HepG2 (cell line): ENCODE data around the gene TEX14. TPM values are rescaled to one million over a fixed set of nuclear protein-coding genes. Genes with fewer than 3 reads are reported as not detected.

Source experiments
- ATAC-seq: fragments of 200-7000 bp; cut with Tn5 transposase; 3 replicates; pipeline ENCODE4 v1.9.1; 2020; ENCODE audit warnings: mild to moderate bottlenecking, moderate library complexity
- BruUV-seq: library from RNA; stranded (reverse); fragments of 400-500 nt; replicated peaks from 2 replicates; lab custom pipeline; 2021; lab: Mats Ljungman, UMichigan
- CTCF ChIA-PET: fragments of 300-600 bp; formaldehyde crosslinking; extraction: SDS; loops from one replicate; lab custom pipeline; 2021; ENCODE audit warnings: low total read pairs, inconsistent platforms, low intra/inter-chr PET ratio; lab: Yijun Ruan, JAX
- POLR2A ChIA-PET: fragments of 350-600 bp; sonication (Branson Sonifier 250); formaldehyde crosslinking; loops from one replicate; lab custom pipeline; 2020; ENCODE audit warnings: antibody characterized with exemption, inconsistent platforms; lab: Yijun Ruan, JAX
- DNase-seq: peaks from one replicate; pipeline ENCODE4 v3.0.0-alpha.2; 2015; ENCODE audit warnings: low spot score
- FAIRE-seq: peaks from 3 replicates; lab custom pipeline; 2011; peaks lifted over from hg19 to GRCh38; lab: Jason Lieb, UNC
- H2AFZ ChIP-seq: one replicate; pipeline ENCODE4 v1.6.1; 2011; ENCODE audit warnings: low read length, inconsistent platforms
- H3K27ac ChIP-seq: fragments of 300-600 bp; 3 replicates; pipeline ENCODE4 v1.8.0; 2011; ENCODE audit warnings: mixed run types, mild to moderate bottlenecking, mixed read lengths, low read length, inconsistent platforms; ENCODE audit not compliant: insufficient read depth; ENCODE audit errors: extremely low read length
- H3K27me3 ChIP-seq, 2 experiments: fragments of 200-600 bp in 1 of 2; 2 replicates in 1 of 2; 3 replicates in 1 of 2; pipeline versions ENCODE4 v1.6.0 to v1.8.0; 2011; ENCODE audit warnings: low read length in 2 of 2, mild to moderate bottlenecking in 2 of 2, moderate library complexity in 2 of 2, inconsistent platforms in 1 of 2; ENCODE audit not compliant: insufficient read depth in 2 of 2, control insufficient read depth in 1 of 2
- H3K36me3 ChIP-seq, 2 experiments: fragments of 200-600 bp in 1 of 2; replicated peaks in 1 of 2; 2 replicates in 1 of 2; 3 replicates in 1 of 2; pipeline versions ENCODE4 v1.5.1 to v1.8.0; 2011; ENCODE audit warnings: low read length in 2 of 2, inconsistent platforms in 1 of 2; ENCODE audit not compliant: insufficient read depth in 2 of 2, control insufficient read depth in 1 of 2
- H3K4me1 ChIP-seq: 2 replicates; pipeline ENCODE4 v1.5.1; 2012; ENCODE audit warnings: low read length, inconsistent platforms; ENCODE audit not compliant: insufficient read depth
- H3K4me2 ChIP-seq: 2 replicates; pipeline ENCODE4 v1.6.0; 2011; ENCODE audit warnings: low read depth, low read length, inconsistent platforms
- H3K4me3 ChIP-seq, 3 experiments: fragments of 200-600 bp in 1 of 3; sonication (generic), shearing (Covaris generic) in 1 of 3; replicated peaks in 1 of 3; 2 replicates each; pipeline ENCODE4 v1.5.1; 2011 to 2016; ENCODE audit warnings: low read length in 3 of 3, inconsistent platforms in 2 of 3, low read depth in 2 of 3, mild to moderate bottlenecking in 2 of 3, control low read depth in 1 of 3, mixed read lengths in 1 of 3; ENCODE audit not compliant: insufficient read depth in 1 of 3
- H3K79me2 ChIP-seq: one replicate; pipeline ENCODE4 v1.6.1; 2011; ENCODE audit warnings: low read length, inconsistent platforms; ENCODE audit not compliant: insufficient read depth
- H3K9ac ChIP-seq: 2 replicates; pipeline ENCODE4 v1.6.0; 2011; ENCODE audit warnings: mild to moderate bottlenecking, low read depth, low read length, inconsistent platforms; ENCODE audit not compliant: insufficient read depth
- H3K9me3 ChIP-seq: 2 replicates; pipeline ENCODE4 v1.5.1; 2012; ENCODE audit warnings: mild to moderate bottlenecking, low read length
- H4K20me1 ChIP-seq: 2 replicates; pipeline ENCODE4 v1.6.0; 2011; ENCODE audit warnings: inconsistent platforms, mild to moderate bottlenecking, low read length, moderate library complexity; ENCODE audit not compliant: insufficient read depth
- ARNTL ChIP-seq: sonication (generic); formaldehyde crosslinking; IDR thresholded peaks from 2 replicates; pipeline ENCODE4 v1.4.0; 2020; ENCODE audit warnings: mild to moderate bottlenecking, missing genetic modification reagents
- ATRX ChIP-seq: sonication (generic); formaldehyde crosslinking; IDR thresholded peaks from 2 replicates; pipeline ENCODE4 v1.4.0; 2020; ENCODE audit warnings: missing genetic modification reagents, borderline replicate concordance
- FOXJ3 ChIP-seq: sonication (generic); formaldehyde crosslinking; IDR thresholded peaks from 2 replicates; pipeline ENCODE4 v1.4.0; 2020; ENCODE audit warnings: missing genetic modification reagents, mild to moderate bottlenecking, borderline replicate concordance
- MBD4 ChIP-seq: IDR thresholded peaks from 2 replicates; pipeline ENCODE4 v1.6.1; 2012; ENCODE audit warnings: low read length, inconsistent platforms, borderline replicate concordance
- RAD51 ChIP-seq: fragments of 450-650 bp; IDR thresholded peaks from 2 replicates; pipeline ENCODE4 v1.6.1; 2016; ENCODE audit warnings: borderline replicate concordance
- SOX13 ChIP-seq, 3 experiments: fragments of 450-650 bp in 1 of 3; sonication (generic) in 1 of 3; formaldehyde crosslinking in 1 of 3; IDR thresholded peaks in 2 of 3; conservative IDR thresholded peaks in 1 of 3; 2 replicates each; pipeline versions ENCODE4 v1.5.0 to v1.6.1; 2016 to 2020; ENCODE audit warnings: antibody characterized with exemption in 1 of 3, mild to moderate bottlenecking in 1 of 3, missing compliant biosample characterization in 1 of 3, missing genetic modification reagents in 1 of 3, moderate library complexity in 1 of 3
- SP140L ChIP-seq: sonication (generic); formaldehyde crosslinking; IDR thresholded peaks from 2 replicates; pipeline ENCODE4 v1.4.0; 2020; ENCODE audit warnings: missing genetic modification reagents, borderline replicate concordance
- ZFP82 ChIP-seq: sonication (generic); formaldehyde crosslinking; IDR thresholded peaks from 2 replicates; pipeline ENCODE4 v1.5.1; 2020; ENCODE audit warnings: mild to moderate bottlenecking, missing genetic modification reagents, borderline replicate concordance
- ZMAT3 ChIP-seq: sonication (generic); formaldehyde crosslinking; conservative IDR thresholded peaks from 2 replicates; pipeline ENCODE4 v1.7.0; 2021; ENCODE audit warnings: missing genetic modification reagents
- ZNF124 ChIP-seq: sonication (generic); formaldehyde crosslinking; IDR thresholded peaks from 2 replicates; pipeline ENCODE4 v1.4.0; 2020; ENCODE audit warnings: missing genetic modification reagents
- ZNF234 ChIP-seq: sonication (generic); formaldehyde crosslinking; conservative IDR thresholded peaks from 2 replicates; pipeline ENCODE4 v1.5.1; 2020; ENCODE audit warnings: mild to moderate bottlenecking, missing genetic modification reagents
- ZNF747 ChIP-seq: sonication (generic); formaldehyde crosslinking; IDR thresholded peaks from 2 replicates; pipeline ENCODE4 v1.8.1; 2023; ENCODE audit warnings: missing genetic modification reagents, mild to moderate bottlenecking, borderline replicate concordance
- WGBS: methylation state at CpG from one replicate; pipeline ENCODE4 v1.1.6; 2017; ENCODE audit warnings: low lambda C conversion rate; 5-methylcytosine and 5-hydroxymethylcytosine counted together
- in situ Hi-C: cut with HindIII; loops from 2 replicates; pipeline ENCODE4 v1.10.0; 2017; ENCODE audit warnings: low pct_unique_long_range_greater_than_20kb; ENCODE audit not compliant: extremely low pct_ligation_motif_present
- intact Hi-C: fragments of 100-400 bp; cut with micrococcal nuclease; formaldehyde crosslinking; loops from one replicate; pipeline ENCODE4 v1.10.0; 2022; ENCODE audit not compliant: unreplicated experiment
- polyA plus RNA-seq, 8 experiments: library from polyadenylated mRNA; depleted of rRNA in 3 of 8; stranded (reverse) in 7 of 8; unstranded in 1 of 8; fragments of >200 nt; fragmentation: Illumina TruSeq in 4 of 8; extraction: Trizol in 4 of 8; gene quantifications; 2 replicates each; pipeline versions ENCODE4 v1.2.1 to v1.2.3, GENCODE V29; 2011 to 2016; ENCODE audit warnings: low read depth in 4 of 8, missing spikeins in 1 of 8, mixed read lengths in 1 of 8; ENCODE audit not compliant: insufficient read depth in 1 of 8
- total RNA-seq, 5 experiments: library from RNA; depleted of rRNA; stranded (reverse); fragments of >200 nt; fragmentation: Illumina TruSeq; extraction: Trizol; gene quantifications; 2 replicates each; pipeline ENCODE4 v1.2.3, GENCODE V29; 2016; ENCODE audit warnings: low read depth in 1 of 5
- TF ChIP-seq, protein P1 (sequence below): IDR thresholded peaks from 2 replicates; pipeline ENCODE4 v1.6.1; 2016; ENCODE audit warnings: low read depth, borderline replicate concordance
- TF ChIP-seq, protein P2 (sequence below), 2 experiments: sonication (generic) in 1 of 2; formaldehyde crosslinking in 1 of 2; IDR thresholded peaks; 2 replicates each; pipeline versions ENCODE4 v1.6.1 to v1.9.0; 2014 to 2022; ENCODE audit warnings: antibody characterized with exemption in 1 of 2, borderline replicate concordance in 1 of 2, inconsistent platforms in 1 of 2, low read depth in 1 of 2, missing genetic modification reagents in 1 of 2
- TF ChIP-seq, protein P3 (sequence below): fragments of 450-650 bp; IDR thresholded peaks from 2 replicates; pipeline ENCODE4 v1.6.1; 2017; ENCODE audit warnings: mild to moderate bottlenecking

TEX14 gene
- total and polyA plus RNA-seq, 2 of the 13 experiments (the other 11 are each of a cell fraction or from before 2014, with no cell fraction given) = 0.04 to 0.07 TPM

DNA sequence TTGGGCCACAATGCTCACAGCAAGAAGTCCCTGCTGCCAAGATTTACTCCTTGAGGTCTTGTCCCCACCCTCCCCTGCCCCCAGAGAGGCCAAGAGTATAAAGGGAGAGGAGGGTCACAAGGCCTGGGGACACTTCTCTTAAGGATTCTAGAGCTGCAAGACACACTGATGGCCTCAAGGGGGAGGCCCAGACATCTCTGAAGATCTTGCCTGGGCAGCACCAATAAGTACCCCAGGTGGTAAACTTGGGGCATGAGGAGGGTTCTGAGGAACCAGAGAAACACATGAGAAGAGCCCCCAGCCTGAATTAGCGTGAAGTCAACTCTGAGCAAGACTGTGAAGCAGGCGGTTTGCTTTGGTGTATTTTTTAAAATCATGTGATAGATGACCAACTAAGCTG is 150.6 kb downstream of the TEX14 start:
- in situ Hi-C loops (no loop called here), intact Hi-C loops (no loop called here)
- peaks cover 0 to 27% of the 10 kb centered on the region in 2 experiments; a peak in 3 of 5 replicates for H3K27me3 ChIP-seq
- H3K4me3 ChIP-seq = no peak overlapping the region
- no peaks in the 10 kb centered on the region for H4K20me1 ChIP-seq
- FAIRE-seq (no peak), ATAC-seq (peak; percentile 51), DNase-seq (no peak)
- TF ChIP-seq SP140L (CRISPR knock-in tag) = no peak
- TF ChIP-seq ATRX (CRISPR knock-in tag) = no peak
- TF ChIP-seq, protein P1, sequence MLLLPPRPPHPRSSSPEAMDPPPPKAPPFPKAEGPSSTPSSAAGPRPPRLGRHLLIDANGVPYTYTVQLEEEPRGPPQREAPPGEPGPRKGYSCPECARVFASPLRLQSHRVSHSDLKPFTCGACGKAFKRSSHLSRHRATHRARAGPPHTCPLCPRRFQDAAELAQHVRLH (CRISPR knock-in tag) = no peak
- TF ChIP-seq, protein P2, sequence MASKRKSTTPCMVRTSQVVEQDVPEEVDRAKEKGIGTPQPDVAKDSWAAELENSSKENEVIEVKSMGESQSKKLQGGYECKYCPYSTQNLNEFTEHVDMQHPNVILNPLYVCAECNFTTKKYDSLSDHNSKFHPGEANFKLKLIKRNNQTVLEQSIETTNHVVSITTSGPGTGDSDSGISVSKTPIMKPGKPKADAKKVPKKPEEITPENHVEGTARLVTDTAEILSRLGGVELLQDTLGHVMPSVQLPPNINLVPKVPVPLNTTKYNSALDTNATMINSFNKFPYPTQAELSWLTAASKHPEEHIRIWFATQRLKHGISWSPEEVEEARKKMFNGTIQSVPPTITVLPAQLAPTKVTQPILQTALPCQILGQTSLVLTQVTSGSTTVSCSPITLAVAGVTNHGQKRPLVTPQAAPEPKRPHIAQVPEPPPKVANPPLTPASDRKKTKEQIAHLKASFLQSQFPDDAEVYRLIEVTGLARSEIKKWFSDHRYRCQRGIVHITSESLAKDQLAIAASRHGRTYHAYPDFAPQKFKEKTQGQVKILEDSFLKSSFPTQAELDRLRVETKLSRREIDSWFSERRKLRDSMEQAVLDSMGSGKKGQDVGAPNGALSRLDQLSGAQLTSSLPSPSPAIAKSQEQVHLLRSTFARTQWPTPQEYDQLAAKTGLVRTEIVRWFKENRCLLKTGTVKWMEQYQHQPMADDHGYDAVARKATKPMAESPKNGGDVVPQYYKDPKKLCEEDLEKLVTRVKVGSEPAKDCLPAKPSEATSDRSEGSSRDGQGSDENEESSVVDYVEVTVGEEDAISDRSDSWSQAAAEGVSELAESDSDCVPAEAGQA (IDR thresholded peaks at IDR 0.05; ENCODE audit: low read depth) = no peak
- TF ChIP-seq, protein P2 (CRISPR knock-in tag; IDR thresholded peaks at IDR 0.05; ENCODE audit: borderline replicate concordance) = no peak
- TF ChIP-seq MBD4 = no peak
- no peak for TF ChIP-seq ZNF124
- no peak for TF ChIP-seq ZFP82 (CRISPR knock-in tag)
- no peak for TF ChIP-seq FOXJ3 (CRISPR knock-in tag)
- TF ChIP-seq ZNF747 (CRISPR knock-in tag) = no peak
- no peak for TF ChIP-seq RAD51
- no peak for TF ChIP-seq ZMAT3 (CRISPR knock-in tag)
- TF ChIP-seq ZNF234 (CRISPR knock-in tag) = no peak
- TF ChIP-seq, protein P3, sequence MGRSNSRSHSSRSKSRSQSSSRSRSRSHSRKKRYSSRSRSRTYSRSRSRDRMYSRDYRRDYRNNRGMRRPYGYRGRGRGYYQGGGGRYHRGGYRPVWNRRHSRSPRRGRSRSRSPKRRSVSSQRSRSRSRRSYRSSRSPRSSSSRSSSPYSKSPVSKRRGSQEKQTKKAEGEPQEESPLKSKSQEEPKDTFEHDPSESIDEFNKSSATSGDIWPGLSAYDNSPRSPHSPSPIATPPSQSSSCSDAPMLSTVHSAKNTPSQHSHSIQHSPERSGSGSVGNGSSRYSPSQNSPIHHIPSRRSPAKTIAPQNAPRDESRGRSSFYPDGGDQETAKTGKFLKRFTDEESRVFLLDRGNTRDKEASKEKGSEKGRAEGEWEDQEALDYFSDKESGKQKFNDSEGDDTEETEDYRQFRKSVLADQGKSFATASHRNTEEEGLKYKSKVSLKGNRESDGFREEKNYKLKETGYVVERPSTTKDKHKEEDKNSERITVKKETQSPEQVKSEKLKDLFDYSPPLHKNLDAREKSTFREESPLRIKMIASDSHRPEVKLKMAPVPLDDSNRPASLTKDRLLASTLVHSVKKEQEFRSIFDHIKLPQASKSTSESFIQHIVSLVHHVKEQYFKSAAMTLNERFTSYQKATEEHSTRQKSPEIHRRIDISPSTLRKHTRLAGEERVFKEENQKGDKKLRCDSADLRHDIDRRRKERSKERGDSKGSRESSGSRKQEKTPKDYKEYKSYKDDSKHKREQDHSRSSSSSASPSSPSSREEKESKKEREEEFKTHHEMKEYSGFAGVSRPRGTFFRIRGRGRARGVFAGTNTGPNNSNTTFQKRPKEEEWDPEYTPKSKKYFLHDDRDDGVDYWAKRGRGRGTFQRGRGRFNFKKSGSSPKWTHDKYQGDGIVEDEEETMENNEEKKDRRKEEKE = no peak
- no peak for TF ChIP-seq ARNTL
- TF ChIP-seq SOX13 (IDR thresholded peaks at IDR 0.05) = no peak
- no peak for TF ChIP-seq SOX13 (CRISPR knock-in tag; conservative IDR thresholded peaks at IDR 0.05 in 1 of 2, IDR thresholded peaks at IDR 0.05 in 1 of 2)
- peaks cover 10% of the 10 kb centered on the region for H3K4me1 ChIP-seq
- no TSS peak for BruUV-seq
- H3K36me3 ChIP-seq = no peaks in the 10 kb centered on the region
- H3K4me2 ChIP-seq = no peak overlapping the region
- H3K9me3 ChIP-seq = no peaks in the 10 kb centered on the region
- ChIA-PET POLR2A (interaction anchor here (1.4 kb wide), 1 partner anchor 90 kb away, joined by 3 read pairs; no protein-coding TSS in a partner anchor), CTCF (no interaction called here)
- no peak overlapping the region for H3K9ac ChIP-seq
- H3K27ac ChIP-seq = no peak overlapping the region
- H3K79me2 ChIP-seq = no peaks in the 10 kb centered on the region
- WGBS = 22% methylated on average over 2 of the region's 2 CpGs
- H2AFZ ChIP-seq = no peak overlapping the region
